Endothelial cell of umbilical vein (primary cell): ENCODE results near the gene TMED8.

Experiments used
- EZH2 ChIP-seq: IDR thresholded peaks from 2 replicates; pipeline ENCODE4 v1.6.1; 2012; ENCODE audit warnings: borderline replicate concordance, low read depth, mild to moderate bottlenecking, moderate library complexity, low read length, inconsistent platforms; ENCODE audit not compliant: severe bottlenecking
- FOS ChIP-seq: IDR thresholded peaks from 2 replicates; pipeline ENCODE4 v1.6.1; 2011; ENCODE audit warnings: mild to moderate bottlenecking, low read length, moderate library complexity, borderline replicate concordance; ENCODE audit not compliant: insufficient read depth
- POLR2AphosphoS5 ChIP-seq: IDR thresholded peaks from 2 replicates; pipeline ENCODE4 v1.6.1; 2012; ENCODE audit warnings: low read depth, mild to moderate bottlenecking, control low read depth, low read length, moderate library complexity; ENCODE audit not compliant: insufficient read depth
- TF ChIP-seq, protein P1 (sequence below): IDR thresholded peaks from 2 replicates; pipeline ENCODE4 v1.6.1; 2011; ENCODE audit not compliant: insufficient read depth, insufficient read length

DNA sequence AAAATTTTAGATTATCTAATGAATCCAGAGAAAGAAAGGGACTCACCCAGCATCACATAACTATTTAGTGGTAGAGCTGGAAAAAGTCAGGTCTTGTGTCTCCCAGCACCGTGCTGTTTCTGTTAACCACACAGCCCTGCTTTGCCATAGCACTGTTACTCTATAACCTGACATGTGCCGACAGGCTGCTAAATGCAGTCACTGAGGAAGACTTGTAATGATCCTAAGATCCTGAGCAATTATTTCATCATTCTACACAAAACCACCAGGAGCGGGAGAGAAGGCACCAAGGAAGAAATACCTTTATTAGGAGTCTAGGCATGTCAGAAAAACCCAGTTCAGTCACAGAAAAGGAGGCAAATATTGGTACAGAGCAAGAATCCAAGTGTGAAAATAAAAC, 49.5 kb upstream of the TMED8 start:
- TF ChIP-seq FOS (no peak), EZH2 (no peak), POLR2AphosphoS5 (no peak)
- TF ChIP-seq, protein P1, sequence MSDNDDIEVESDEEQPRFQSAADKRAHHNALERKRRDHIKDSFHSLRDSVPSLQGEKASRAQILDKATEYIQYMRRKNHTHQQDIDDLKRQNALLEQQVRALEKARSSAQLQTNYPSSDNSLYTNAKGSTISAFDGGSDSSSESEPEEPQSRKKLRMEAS, result no peak
